ENCODE data around the gene C5orf58.

Gene C5orf58

GRCh38 chr5:170286386-170286925 is 53.7 kb downstream of the C5orf58 start:
- no peak for DNase-seq

GRCh38 chr5:170287532-170287931 is 54.7 kb downstream of the C5orf58 start:
- DNase-seq = no peak

GRCh38 chr5:170288151-170288550 is 55.4 kb downstream of the C5orf58 start:
- no peak for DNase-seq

- no peak for DNase-seq
Measured at GRCh38 chr5:170288551-170288950, 55.8 kb downstream of the C5orf58 start.

GRCh38 chr5:170289121-170289520 is 56.3 kb downstream of the C5orf58 start:
- DNase-seq = no peak

GRCh38 chr5:170289764-170290163 is 57.0 kb downstream of the C5orf58 start:
- DNase-seq = no peak

- DNase-seq = no peak
Measured at GRCh38 chr5:170290498-170290897, 57.7 kb downstream of the C5orf58 start.

GRCh38 chr5:170292179-170293104 is 59.7 kb downstream of the C5orf58 start:
- DNase-seq = no peak

GRCh38 chr5:170293273-170293672 is 60.5 kb downstream of the C5orf58 start:
- DNase-seq = no peak

- DNase-seq = no peak
Measured at GRCh38 chr5:170294057-170294456, 61.3 kb downstream of the C5orf58 start.

GRCh38 chr5:170294556-170294955 is 61.8 kb downstream of the C5orf58 start:
- DNase-seq = no peak

All from stimulated activated CD4-positive, alpha-beta T cell treated with anti-CD3 and anti-CD28 coated beads, Interleukin-2, amount 100 ng/mL, for 48 hours (primary cell).